NCI-H69 (cell line): Measurements from ENCODE around the gene PELI1.
A peak's percentile ranks its signal among the peaks of the same experiment; 100 is the strongest.
"Not testable (repeated sequence)": the region's sequence is repeated elsewhere in the genome, so short reads cannot be mapped to it uniquely, and the experiment has no call there.

Experiments
- DNase-seq: peaks from one replicate; lab custom pipeline; 2025; lab: John Stamatoyannopoulos, UW

PELI1 gene

DNA sequence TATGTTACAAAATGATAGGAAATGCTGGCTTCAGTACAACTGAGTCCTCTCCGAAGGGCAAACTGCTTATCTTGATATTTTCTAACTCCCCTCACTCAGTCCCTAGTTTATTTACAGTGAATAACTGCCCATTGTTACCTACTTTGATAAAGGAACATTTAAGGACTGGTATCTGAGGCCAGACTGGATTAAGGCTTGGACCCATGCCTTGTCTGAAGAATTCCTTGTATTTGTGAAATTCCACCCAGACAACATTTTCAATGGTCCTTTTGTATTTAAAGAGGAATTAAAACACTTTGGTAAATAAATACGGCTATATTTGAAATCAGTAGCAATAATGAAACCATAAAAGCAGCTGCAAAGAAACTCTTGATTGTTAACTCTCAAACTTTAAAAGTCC, 58.3 kb downstream of the PELI1 start:
- no peak for DNase-seq

- no peak for DNase-seq
These were observed 63.2 kb downstream of the PELI1 start for GRCh38 chr2:64081046-64081445.

GRCh38 chr2:64080179-64080578, 64.0 kb downstream of the PELI1 start:
- DNase-seq = no peak

GRCh38 chr2:64079688-64080087, 64.5 kb downstream of the PELI1 start:
- not testable (repeated sequence) for DNase-seq

DNA sequence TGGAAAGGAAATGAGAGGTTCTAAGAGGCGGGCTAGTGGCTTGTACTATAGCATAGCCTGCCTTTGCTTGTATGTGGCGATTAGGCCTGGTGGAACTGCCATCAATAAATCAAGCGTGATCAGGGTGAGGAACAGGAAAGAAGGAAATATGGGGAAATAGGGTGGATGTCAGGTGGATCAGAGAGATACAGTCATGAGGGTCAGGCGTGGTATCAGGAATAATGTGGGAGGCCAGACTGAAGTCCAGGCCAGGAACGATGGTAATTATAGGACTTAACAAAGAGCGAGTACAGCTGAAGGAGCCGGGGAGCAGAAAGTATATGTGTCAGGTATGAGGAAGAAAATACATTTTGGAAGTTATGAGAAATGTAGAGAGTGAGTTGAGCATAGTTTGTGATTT, 67.4 kb downstream of the PELI1 start:
- not testable (repeated sequence) for DNase-seq

GRCh38 chr2:64074616-64075015, 69.6 kb downstream of the PELI1 start:
- DNase-seq = not testable (repeated sequence)

- DNase-seq = no peak
These were observed 76.9 kb downstream of the PELI1 start for GRCh38 chr2:64067326-64067725.

DNA sequence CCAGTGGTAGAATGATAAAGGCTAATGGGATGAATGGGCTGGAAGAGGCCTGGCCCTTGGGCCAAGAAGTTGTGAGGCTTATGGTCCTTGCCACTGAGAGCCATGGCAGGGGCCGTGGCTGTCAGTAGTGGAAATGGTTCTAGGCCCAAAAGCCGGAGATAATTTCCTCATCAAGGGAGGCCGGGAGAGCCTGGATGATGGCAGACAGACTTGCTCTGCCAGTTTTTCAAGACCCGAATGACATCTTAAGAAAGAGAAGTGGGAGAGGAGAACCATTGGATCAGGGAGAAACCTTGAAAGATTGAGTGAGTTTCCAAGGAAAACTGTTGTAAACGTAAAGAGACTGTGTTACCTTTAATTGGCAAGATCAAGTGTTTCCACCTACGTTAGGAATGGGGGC, 78.7 kb downstream of the PELI1 start:
- no peak for DNase-seq

- DNase-seq = peak; percentile 14
These were observed 80.3 kb downstream of the PELI1 start for GRCh38 chr2:64063924-64064331.

- peak; percentile 16 for DNase-seq
These were observed 80.8 kb downstream of the PELI1 start for GRCh38 chr2:64063454-64063853.

GRCh38 chr2:64062840-64063239, 81.4 kb downstream of the PELI1 start:
- DNase-seq = peak; percentile 45

DNA sequence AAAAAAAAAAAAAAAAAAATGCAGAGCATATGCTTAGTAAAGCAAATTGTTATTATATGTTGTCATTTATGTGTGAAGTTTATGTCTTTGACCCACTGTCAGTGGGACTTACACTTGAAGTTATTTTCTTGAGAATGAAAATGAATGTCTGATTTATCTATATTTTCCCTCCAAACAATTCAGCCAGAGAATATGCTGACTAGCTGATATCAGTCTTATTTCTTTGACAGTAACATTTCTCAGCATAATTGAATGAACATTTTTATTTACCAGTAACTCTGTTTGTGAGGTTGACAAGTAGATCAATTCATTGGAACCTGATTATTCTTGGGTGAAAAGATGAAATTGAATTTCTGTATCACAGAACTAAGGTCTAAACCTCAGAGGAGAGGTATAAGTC, 85.0 kb downstream of the PELI1 start:
- no peak for DNase-seq

GRCh38 chr2:64056021-64056420, 88.2 kb downstream of the PELI1 start:
- no peak for DNase-seq

DNA sequence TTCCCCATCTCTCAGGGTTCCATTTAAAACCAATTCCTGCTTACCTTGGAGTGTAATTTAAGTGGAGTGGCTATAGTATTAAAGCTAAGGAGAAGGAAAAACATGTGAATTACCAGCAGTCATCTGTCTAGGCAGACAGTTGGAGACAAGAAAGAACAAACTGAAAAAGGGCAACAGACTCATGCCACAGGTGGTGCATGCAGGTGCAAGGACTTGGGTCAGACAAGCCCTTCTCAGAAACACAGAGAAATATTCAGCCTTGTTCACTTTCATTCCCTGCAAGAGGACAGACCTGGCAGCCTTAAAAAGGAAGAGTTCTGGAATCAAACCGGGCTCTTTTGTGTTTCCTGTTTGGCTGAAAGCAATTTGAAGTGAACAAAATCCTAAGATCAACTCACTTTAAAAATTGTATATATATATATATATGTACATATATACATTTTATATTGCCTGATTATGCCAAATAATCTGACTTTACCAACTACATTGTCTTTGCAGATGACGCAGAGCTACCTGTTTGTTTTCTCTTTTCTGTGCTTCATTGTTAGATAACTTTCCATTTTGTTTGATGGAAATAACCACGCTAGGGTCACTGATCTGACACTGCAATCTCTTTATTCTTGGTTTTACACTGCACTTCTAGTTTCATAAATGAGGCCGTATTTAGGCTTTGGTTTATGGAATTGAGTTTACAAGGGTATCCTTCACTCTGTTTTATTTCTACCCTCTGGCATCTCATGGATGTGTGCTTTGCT, 89.9 kb downstream of the PELI1 start:
- DNase-seq = peak; percentile 10

GRCh38 chr2:64052463-64053241, 91.6 kb downstream of the PELI1 start:
- peak; percentile 79 for DNase-seq

- peak; percentile 75 for DNase-seq
These were observed 94.5 kb downstream of the PELI1 start for GRCh38 chr2:64049633-64050220.

DNA sequence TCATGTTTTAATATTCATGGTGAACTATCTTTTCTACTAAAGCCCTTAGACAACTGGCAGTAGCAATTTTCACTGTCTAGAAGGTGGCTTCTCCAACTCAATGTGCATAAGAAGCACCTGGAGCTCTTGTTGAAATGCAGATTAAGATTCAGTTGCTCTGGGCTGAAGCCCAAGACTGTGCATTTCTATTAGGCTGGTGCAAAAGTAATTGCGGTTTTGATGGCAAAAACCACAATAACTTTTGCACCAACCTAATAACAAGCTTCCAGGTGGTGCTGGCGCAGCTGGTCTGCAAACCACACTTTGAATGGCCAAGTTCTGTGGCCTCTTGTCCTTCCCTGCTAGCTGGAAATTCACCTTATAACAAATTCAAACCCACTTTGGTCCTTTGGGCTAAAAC, 98.3 kb downstream of the PELI1 start:
- no peak for DNase-seq
